ENCODE data around the gene VIPR2. TPM values are rescaled to one million over a fixed set of nuclear protein-coding genes. Genes with fewer than 3 reads are reported as not detected.

VIPR2 gene
- total and polyA plus RNA-seq, 8 donors: 0.28 to 0.80 (median 0.44) TPM

- Histone ChIP-seq H3K4me1 (no peaks in the 10 kb centered on the region), H3K36me3 (no peaks in the 10 kb centered on the region), H3K27ac (no peak overlapping the region), H3K4me3 (no peak overlapping the region), H3K27me3 (peaks cover 0 to 37% of the 10 kb centered on the region in 2 donors), H3K9me3 (no peaks in the 10 kb centered on the region)
- TF ChIP-seq CTCF (IDR thresholded peaks at IDR 0.05): no peak
- intact Hi-C loops (cut with DNase I): no loop called here
- DNase-seq (no peak), ATAC-seq (no peak)
These were observed 13.8 kb downstream of the VIPR2 start for GRCh38 chr7:159130820-159131219.

DNA sequence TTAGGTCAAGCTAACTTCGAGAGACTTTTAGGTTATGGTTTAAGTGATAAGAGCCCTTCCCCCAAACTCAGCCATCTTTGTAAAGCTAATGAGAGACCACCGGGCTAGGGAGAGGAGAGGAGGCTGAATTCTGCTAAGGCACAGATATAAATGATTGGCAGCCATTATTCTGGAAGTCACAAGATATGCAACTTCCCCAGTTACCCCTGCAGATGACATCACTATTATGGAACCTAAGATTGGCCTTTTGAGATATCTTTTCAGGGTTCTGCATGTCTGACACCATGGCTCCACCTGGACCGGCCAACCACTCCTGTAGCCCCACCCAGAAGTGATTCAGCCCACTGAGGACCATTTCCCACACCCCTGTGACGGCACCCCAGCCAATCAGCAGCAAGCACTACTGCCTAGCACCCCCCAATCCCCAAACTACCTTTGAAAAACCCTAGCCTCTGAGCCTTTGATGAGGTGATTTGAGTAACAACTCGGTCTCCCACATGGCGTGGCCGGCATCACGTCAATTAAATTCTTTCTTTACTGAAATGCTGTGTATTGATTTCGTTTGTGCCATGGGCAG, 14.4 kb downstream of the VIPR2 start:
- Histone ChIP-seq H3K27me3 (peaks cover 0 to 39% of the 10 kb centered on the region in 2 donors), H3K9me3 (no peaks in the 10 kb centered on the region), H3K36me3 (no peaks in the 10 kb centered on the region), H3K4me3 (no peak overlapping the region), H3K27ac (no peak overlapping the region), H3K4me1 (no peaks in the 10 kb centered on the region)
- ATAC-seq: no peak
- TF ChIP-seq CTCF (IDR thresholded peaks at IDR 0.05): no peak
- intact Hi-C loops (cut with DNase I): no loop called here
- no peak for DNase-seq

- intact Hi-C loops (cut with DNase I): no loop called here
- no peak for TF ChIP-seq CTCF (IDR thresholded peaks at IDR 0.05)
- Histone ChIP-seq H3K27ac (no peak overlapping the region), H3K4me3 (no peak overlapping the region), H3K36me3 (no peaks in the 10 kb centered on the region), H3K4me1 (no peaks in the 10 kb centered on the region), H3K27me3 (peaks cover 0 to 37% of the 10 kb centered on the region in 2 donors), H3K9me3 (no peaks in the 10 kb centered on the region)
- ATAC-seq: no peak
- DNase-seq: no peak
These were observed 15.9 kb downstream of the VIPR2 start for GRCh38 chr7:159128767-159129166.

GRCh38 chr7:159127691-159128642, 16.7 kb downstream of the VIPR2 start:
- no peak for ATAC-seq

More at GRCh38 chr7:159127691-159128642, 16.7 kb downstream of the VIPR2 start:
- H3K4me1 ChIP-seq: no peaks in the 10 kb centered on the region
- H3K9me3 ChIP-seq: no peaks in the 10 kb centered on the region
- peaks cover 0 to 37% of the 10 kb centered on the region in 2 donors for H3K27me3 ChIP-seq
- no peaks in the 10 kb centered on the region for H3K36me3 ChIP-seq
- H3K27ac ChIP-seq: no peak overlapping the region
- no peak overlapping the region for H3K4me3 ChIP-seq
- DNase-seq: no peak
- intact Hi-C loops (cut with DNase I): no loop called here
- TF ChIP-seq CTCF (IDR thresholded peaks at IDR 0.05): no peak
